ENCODE data around the gene ADGRB2.

ADGRB2 gene

GRCh38 chr1:31773861-31774260, 9.7 kb upstream of the ADGRB2 start:
- intact Hi-C loops (cut with DNase I) = no loop called here
- no peak for DNase-seq

DNA sequence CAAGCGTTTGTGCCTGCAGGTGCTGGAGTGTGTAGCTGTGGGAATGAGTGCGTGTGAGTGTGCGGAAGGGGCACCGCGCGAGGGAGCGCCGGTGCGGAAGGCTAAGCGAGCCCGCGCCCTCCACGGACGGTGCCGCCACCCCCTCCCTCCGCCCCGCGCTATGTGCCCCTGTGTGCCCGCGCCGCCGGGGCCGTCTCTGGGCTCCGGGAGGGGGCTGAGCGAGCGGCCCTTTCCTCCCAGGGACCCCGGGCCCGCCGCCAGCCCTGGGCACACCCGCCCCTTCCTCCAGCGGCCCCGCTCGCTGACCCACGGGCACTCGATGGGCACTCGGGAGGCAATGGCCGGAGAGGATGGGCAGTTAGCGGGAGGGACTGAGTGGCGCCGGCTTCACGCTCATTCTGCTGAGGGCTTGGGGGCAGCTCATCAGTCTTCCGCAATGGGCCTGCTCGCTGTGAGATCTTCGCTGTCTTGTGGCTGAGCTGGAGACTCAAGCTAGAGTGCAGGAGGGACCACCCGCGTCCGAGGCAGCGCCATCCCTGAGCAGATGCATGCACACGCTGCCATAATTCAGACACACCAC, 8.6 kb upstream of the ADGRB2 start:
- no peak for DNase-seq
- intact Hi-C loops (cut with DNase I) = no loop called here

DNA sequence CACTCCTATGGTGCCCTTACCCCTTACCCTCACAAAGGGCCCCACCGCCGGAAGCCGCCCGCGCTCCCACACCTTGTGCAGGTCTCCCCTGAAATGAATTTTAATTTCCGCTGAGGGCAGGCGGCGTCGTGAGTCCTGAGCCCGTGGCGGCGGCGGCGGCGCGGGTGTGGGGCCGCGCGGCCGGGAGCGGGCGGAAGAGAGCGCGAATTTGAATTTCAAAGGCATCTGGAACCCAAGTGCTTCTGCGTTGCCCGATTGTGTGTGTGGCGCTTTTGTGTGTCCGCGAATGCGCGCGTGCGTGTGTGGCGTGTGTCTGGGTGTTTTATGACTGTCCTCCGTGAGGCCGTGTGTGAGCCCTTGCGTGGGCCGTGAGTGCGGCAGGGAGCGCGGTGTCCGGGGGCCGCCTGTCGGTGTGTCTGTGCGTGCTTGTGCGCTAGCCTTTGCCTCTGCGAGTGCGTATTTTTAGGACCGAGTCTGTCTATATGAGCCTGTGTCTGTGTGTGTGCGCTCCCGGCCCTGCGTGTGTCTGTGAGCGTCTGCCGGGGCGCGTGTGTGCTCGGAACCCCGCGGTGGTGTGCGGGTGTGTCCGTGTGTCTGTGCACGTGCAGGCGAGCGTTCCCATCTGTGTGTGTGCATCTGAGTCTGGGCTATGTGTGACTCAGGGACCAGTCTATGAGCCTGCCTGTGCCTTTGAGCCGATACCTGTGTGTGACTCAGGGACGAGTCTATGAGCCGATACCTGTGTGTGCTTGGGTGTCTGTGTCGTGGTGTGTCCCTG, 7.9 kb upstream of the ADGRB2 start:
- peak in 6 of 42 donors; percentile 34 to 64 (median 48) for DNase-seq
- intact Hi-C loops (cut with DNase I) = no loop called here

DNA sequence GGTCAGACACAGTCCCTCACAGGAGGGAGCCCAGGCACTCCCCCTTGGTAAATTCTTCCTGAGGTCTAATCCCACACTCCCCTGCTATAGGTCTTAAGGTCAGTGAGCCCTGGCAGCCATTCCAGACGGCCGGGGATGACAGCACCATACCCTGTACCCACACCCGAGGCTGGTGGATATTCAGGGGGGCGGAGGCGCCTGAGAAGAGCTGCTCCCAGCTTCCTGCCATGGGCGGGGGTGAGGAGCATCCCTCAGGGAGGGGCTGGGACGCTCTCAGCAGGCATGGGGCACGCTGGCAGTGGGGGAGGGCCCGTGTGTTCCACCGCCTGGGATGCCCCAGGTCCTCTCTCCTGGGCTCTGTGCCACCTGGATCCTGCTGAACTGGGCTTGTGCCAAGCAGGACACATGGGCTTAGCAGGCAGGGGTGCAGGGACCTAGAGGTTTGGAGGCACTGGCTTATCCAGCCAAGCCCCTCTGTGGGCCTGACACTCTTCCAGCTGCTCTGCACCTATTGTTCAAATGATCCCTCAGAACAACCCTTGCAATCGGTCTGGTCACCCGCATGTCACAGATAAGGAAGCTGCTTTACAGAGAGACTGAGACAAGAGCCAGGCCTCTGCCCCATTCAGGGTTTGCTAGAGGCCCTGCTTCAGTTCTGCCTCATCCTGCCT, 5.7 kb upstream of the ADGRB2 start:
- peak in 26 of 42 donors; percentile 48 to 85 (median 64) for DNase-seq
- intact Hi-C loops (cut with DNase I) = loop anchor here (10.0 kb wide), 1 partner anchor 195 kb away; no protein-coding TSS in a partner anchor

DNA sequence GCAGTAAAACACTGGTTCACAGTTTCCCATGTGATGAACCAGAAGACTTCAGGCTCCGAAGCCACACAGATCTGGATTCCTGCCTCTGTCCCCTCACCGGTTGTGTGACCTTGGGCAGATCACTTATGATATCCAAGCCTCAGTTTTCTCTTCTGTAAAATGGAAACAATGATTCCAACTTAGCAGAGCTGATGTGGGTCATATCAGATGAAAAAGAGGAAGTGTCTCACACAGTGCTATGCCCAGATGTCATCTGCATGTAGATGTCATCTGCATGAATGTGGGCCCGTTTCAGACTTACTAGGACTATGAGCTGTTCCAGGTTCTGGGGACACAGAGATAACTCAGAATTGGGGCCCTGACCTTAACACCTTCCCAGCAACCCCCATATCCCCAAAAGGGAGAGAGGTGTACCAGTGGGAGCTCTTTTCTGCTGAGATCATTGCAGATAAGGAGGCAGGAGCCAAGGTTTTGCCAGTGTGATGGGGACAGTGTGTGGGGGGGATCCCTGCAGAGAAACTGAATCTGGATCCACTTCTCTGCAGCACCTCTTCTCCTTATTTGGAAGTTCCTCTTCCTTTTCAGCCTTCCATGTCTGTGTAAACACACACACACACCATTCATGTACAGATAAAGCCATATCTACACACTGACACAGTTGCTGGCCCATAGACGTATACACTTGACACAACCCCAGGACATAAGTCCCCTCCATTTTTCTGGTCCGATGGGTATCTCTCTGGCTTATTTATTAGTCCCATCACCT, 5.0 kb upstream of the ADGRB2 start:
- no peak for DNase-seq
- intact Hi-C loops (cut with DNase I) = loop anchor here (10.0 kb wide), 1 partner anchor 196 kb away; no protein-coding TSS in a partner anchor

DNA sequence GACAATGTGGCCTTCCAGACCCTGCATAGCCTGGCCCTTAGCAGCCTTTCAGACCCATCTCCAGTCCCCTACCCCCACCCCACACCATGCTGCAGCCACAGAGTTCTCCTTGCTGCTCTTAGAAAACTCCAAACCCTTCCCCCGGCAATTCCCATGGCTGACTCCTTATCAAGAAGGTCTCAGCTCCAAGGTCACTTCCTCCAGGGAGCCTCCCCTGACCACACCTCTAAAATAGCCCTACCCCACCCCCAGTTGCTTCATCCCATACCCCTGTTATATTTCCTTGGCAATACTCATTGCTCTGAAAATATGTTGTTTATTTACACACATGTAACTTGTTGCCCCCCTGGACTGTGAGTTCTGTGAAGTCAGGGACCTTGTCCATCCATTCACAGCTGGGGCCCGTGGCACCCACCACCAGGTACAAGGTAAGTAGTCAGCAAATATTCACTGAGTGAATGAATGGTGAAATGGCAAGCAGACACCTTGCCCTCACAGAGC, 4.3 kb upstream of the ADGRB2 start:
- intact Hi-C loops (cut with DNase I) = loop anchor here (10.0 kb wide), 1 partner anchor 196 kb away; no protein-coding TSS in a partner anchor
- no peak for DNase-seq

DNA sequence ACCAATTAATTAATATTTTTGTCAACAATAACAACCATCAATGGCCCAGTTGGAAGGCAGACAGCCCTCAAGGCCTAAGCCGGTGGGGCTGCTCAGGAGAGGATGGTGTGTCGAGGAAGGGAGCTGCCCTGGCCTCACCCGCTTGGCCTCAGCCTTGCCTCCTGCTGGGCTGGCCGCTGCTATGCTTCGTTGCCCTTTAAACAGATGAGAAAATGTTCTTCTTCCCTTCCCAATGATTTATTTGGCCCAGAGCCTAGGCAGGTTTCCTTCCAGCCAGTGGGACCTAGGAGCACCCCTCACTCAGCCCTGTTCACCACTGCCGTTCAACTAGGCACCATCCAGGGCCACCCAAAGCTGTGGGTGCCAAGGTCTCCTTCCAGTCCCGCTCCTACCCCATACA, 3.1 kb upstream of the ADGRB2 start:
- no peak for DNase-seq
- intact Hi-C loops (cut with DNase I) = loop anchor here (10.0 kb wide), 1 partner anchor 198 kb away; no protein-coding TSS in a partner anchor

GRCh38 chr1:31765516-31765915, 1.4 kb upstream of the ADGRB2 start:
- DNase-seq = peak in 4 of 42 donors; percentile 48 to 67 (median 52)
- intact Hi-C loops (cut with DNase I) = loop anchor here (10.0 kb wide), 1 partner anchor 199 kb away; no protein-coding TSS in a partner anchor

- DNase-seq = peak in 36 of 42 donors; percentile 45 to 88 (median 72)
These were observed 914 bp upstream of the ADGRB2 start for GRCh38 chr1:31765041-31765467.

DNA sequence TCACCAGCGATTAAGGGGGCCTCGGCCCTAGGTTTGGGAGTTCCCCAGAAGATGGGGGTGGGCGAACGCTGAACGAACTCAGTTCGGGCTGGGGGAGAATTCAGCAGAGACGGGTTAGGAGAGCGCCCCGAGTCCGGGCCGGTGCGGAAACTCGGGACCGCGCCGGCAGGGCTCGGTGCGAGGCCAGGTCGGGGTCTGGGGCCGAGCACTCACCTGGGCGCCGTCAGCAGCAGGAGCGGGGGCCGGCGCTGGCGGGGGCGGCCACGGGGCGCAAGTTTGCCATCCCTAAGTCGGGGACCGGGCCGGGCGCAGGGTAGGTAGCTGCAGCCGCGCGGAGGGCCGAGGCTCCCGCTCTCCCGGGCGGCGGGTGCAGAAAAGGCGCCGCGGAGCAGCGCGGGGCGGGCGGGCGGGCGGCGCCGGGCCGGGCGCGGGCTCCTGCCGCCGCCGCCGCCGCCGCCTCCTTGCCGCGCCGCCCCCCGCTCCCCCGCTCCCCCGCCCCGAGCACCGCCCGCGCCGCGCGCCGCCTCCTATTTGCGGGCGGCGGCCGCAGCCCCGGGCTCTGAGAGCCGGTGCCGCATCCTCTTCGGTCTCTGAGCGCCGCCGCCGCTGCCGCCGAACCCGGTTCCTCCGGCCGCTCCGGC, 349 bp downstream of the ADGRB2 start:
- intact Hi-C loops (cut with DNase I) = loop anchor here (2.0 to 10.0 kb wide), 2 partner anchors 25 to 201 kb away; no protein-coding TSS in a partner anchor
- DNase-seq = peak in 2 of 42 donors; percentile 30 to 57

More at GRCh38 chr1:31765041-31765467, 914 bp upstream of the ADGRB2 start:
- intact Hi-C loops (cut with DNase I) = loop anchor here (10.0 kb wide), 1 partner anchor 200 kb away; no protein-coding TSS in a partner anchor

- peak; percentile 59 to 94 (median 86) for DNase-seq
- intact Hi-C loops (cut with DNase I) = loop anchor here (2.0 to 10.0 kb wide), 2 partner anchors 26 to 202 kb away; no protein-coding TSS in a partner anchor
These were observed 1.1 kb downstream of the ADGRB2 start for GRCh38 chr1:31762726-31763670.

DNA sequence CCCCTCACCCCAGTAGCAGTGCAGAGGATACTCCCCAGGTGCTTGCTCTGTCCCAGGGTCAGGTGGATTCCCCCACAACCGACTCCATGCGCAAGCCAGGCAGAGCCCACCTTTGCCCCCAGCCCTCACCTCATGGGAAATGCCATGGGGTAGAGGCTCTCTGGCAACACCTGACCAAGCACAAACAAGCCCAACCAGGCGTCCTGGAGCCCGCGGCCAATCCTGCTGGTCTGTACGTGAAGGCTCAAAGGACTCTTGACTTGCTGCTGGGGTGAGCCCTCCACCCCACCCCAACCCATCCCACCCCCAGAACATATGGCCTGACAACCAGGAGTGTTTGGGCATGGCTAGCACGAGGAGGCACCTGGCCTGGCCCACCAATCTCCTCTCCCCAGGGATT, 1.8 kb downstream of the ADGRB2 start:
- intact Hi-C loops (cut with DNase I) = loop anchor here (2.0 to 10.0 kb wide), 2 partner anchors 26 to 202 kb away; no protein-coding TSS in a partner anchor
- no peak for DNase-seq

GRCh38 chr1:31761883-31762282, 2.3 kb downstream of the ADGRB2 start:
- intact Hi-C loops (cut with DNase I) = loop anchor here (2.0 to 10.0 kb wide), 2 partner anchors 27 to 203 kb away; no protein-coding TSS in a partner anchor

GRCh38 chr1:31760471-31761470, 3.4 kb downstream of the ADGRB2 start:
- intact Hi-C loops (cut with DNase I) = loop anchor here (10.0 kb wide), 1 partner anchor 204 kb away; no protein-coding TSS in a partner anchor
- DNase-seq = peak in 41 of 42 donors; percentile 40 to 91 (median 74)

More at GRCh38 chr1:31761883-31762282, 2.3 kb downstream of the ADGRB2 start:
- DNase-seq = no peak

DNA sequence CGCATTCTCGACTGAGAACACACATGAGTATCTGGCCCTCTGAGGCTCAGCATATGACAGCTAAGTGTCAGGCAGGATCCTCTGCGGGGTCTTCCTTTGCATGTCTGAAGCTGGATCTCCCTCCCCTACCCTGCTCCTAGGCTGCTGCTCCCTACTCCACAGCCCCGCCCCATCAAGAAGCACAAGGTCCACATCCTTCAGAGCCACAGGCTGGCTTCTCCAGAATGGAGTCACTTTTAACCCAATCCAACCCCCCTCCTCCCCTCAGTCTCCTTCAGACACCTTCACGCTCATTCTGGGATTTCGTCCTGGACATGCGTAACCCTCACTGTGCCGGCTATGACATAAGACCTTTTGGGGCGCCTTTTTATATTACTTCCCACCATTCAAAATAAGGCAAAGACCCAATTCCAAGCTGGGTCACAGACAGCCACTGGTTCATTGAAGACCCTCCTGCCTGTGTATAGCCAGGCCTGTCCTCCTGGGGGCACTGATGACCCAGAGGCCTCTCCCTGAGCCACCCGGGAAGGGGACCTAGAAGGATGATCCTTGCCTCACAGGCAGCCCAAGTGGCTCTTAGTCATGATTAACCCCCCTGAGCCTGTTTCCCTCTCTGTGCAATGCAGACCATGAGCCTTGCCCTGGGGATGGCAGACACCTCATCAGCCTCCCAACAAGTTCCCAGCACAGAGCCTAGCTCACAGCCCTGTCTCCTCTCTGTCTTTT, 4.7 kb downstream of the ADGRB2 start:
- intact Hi-C loops (cut with DNase I) = loop anchor here (10.0 kb wide), 1 partner anchor 205 kb away; no protein-coding TSS in a partner anchor
- no peak for DNase-seq

Measured in head of caudate nucleus (tissue), 42 donors.